ENCODE measurements around the gene SFSWAP. TPM values are rescaled to one million over a fixed set of nuclear protein-coding genes. Genes with fewer than 3 reads are reported as not detected.
A peak's percentile ranks its signal among the peaks of the same experiment; 100 is the strongest.

SFSWAP gene
- total and polyA plus RNA-seq, 2 of the 13 experiments (the other 11 are each of a cell fraction or from before 2014, with no cell fraction given) = 17.1 to 27.7 TPM

- Histone ChIP-seq H3K9ac (ENCODE audit: insufficient read depth, low read depth, low read length) (no peak overlapping the region), H4K20me1 (ENCODE audit: insufficient read depth, low read length) (no peaks in the 10 kb centered on the region), H3K4me1 (ENCODE audit: insufficient read depth, low read length) (no peaks in the 10 kb centered on the region), H3K79me2 (ENCODE audit: insufficient read depth, low read length) (no peaks in the 10 kb centered on the region), H3K4me2 (ENCODE audit: low read depth, low read length) (no peak overlapping the region), H3K9me3 (ENCODE audit: low read length) (no peaks in the 10 kb centered on the region), H3K27ac (ENCODE audit: extremely low read length, insufficient read depth, low read length) (no peak overlapping the region), H3K4me3 (replicated peaks in 1 of 3; ENCODE audit: insufficient read depth in 1 of 3, low read depth in 2 of 3, low read length in 3 of 3) (no peak overlapping the region), H3K27me3 (ENCODE audit: control insufficient read depth in 1 of 2, insufficient read depth in 2 of 2, low read length in 2 of 2) (peaks cover 4 to 39% of the 10 kb centered on the region in 2 experiments; a peak in 4 of 5 replicates), H3K36me3 (replicated peaks in 1 of 2; ENCODE audit: control insufficient read depth in 1 of 2, insufficient read depth in 2 of 2, low read length in 2 of 2) (no peaks in the 10 kb centered on the region), H2AFZ (ENCODE audit: low read length) (no peak overlapping the region)
- ChIA-PET POLR2A (no interaction called here), CTCF (ENCODE audit: low intra/inter-chr PET ratio, low total read pairs) (no interaction called here)
- TF ChIP-seq ZMYM4 (CRISPR knock-in tag; IDR thresholded peaks at IDR 0.05) (no peak), IKZF4 (CRISPR knock-in tag; IDR thresholded peaks at IDR 0.05; ENCODE audit: borderline replicate concordance, low read depth, not compliant biosample characterization) (no peak), NR0B2 (CRISPR knock-in tag; IDR thresholded peaks at IDR 0.05) (no peak), ZNF558 (CRISPR knock-in tag; IDR thresholded peaks at IDR 0.05; ENCODE audit: borderline replicate concordance) (no peak), RNF2 (conservative IDR thresholded peaks at IDR 0.05; ENCODE audit: low read depth) (no peak), ZNF383 (CRISPR knock-in tag; IDR thresholded peaks at IDR 0.05; ENCODE audit: borderline replicate concordance) (no peak)
- WGBS (ENCODE audit: low lambda C conversion rate) = 48% methylated on average over 8 of the region's 15 CpGs
- peak; percentile 57 for ATAC-seq
- FAIRE-seq = no peak
- BruUV-seq (replicated peaks) = no TSS peak
- DNase-seq (ENCODE audit: low spot score) = no peak
- in situ Hi-C loops (cut with HindIII; ENCODE audit: extremely low pct_ligation_motif_present, low pct_unique_long_range_greater_than_20kb) (no loop called here), intact Hi-C loops (cut with micrococcal nuclease; ENCODE audit: unreplicated experiment) (no loop called here)
These were observed 23.4 kb upstream of the SFSWAP start for GRCh38 chr12:131687346-131688125.
